ENCODE results near the gene PSMA4. TPM values are rescaled to one million over a fixed set of nuclear protein-coding genes. Genes with fewer than 3 reads are reported as not detected.

The PSMA4 gene
- total RNA-seq, 1 experiment from 2014 or later, result 276 TPM

DNA sequence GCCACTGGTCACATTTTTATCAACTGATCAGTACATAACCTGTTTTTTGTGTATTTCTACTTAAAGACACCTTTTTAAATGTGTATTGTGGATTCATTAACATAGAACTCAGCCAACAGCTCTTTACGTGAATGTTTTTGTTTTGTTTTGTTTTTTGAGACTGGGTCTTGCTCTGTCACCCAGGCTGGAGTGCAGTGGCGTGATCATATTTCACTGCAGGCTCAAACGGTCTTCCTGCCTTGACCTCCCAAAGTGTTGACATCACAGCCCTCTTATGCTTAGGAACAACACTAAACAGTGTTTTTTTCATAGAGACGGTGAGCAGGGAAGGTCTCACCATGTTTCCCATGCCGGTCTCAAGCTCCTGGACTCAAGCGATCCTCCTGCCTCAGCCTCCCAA, 9.9 kb downstream of the PSMA4 start:
- Mint-ChIP-seq H3K36me3 (ENCODE audit: insufficient read depth, unreplicated experiment) (peaks cover 35% of the 10 kb centered on the region), H3K27ac (ENCODE audit: unreplicated experiment) (no peak overlapping the region), H3K9me3 (ENCODE audit: unreplicated experiment) (no peaks in the 10 kb centered on the region), H3K27me3 (ENCODE audit: insufficient read depth, unreplicated experiment) (no peaks in the 10 kb centered on the region), H3K4me1 (ENCODE audit: low read depth, unreplicated experiment) (no peaks in the 10 kb centered on the region), H3K4me3 (ENCODE audit: unreplicated experiment) (no peak overlapping the region)
- TF ChIP-seq, protein P1, sequence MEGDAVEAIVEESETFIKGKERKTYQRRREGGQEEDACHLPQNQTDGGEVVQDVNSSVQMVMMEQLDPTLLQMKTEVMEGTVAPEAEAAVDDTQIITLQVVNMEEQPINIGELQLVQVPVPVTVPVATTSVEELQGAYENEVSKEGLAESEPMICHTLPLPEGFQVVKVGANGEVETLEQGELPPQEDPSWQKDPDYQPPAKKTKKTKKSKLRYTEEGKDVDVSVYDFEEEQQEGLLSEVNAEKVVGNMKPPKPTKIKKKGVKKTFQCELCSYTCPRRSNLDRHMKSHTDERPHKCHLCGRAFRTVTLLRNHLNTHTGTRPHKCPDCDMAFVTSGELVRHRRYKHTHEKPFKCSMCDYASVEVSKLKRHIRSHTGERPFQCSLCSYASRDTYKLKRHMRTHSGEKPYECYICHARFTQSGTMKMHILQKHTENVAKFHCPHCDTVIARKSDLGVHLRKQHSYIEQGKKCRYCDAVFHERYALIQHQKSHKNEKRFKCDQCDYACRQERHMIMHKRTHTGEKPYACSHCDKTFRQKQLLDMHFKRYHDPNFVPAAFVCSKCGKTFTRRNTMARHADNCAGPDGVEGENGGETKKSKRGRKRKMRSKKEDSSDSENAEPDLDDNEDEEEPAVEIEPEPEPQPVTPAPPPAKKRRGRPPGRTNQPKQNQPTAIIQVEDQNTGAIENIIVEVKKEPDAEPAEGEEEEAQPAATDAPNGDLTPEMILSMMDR (IDR thresholded peaks at IDR 0.05; ENCODE audit: insufficient read depth in 1 of 2, low read depth in 1 of 2, low read length in 1 of 2, severe bottlenecking in 1 of 2, unreplicated experiment in 1 of 2), result no peak
- Histone ChIP-seq H3K4me3 (ENCODE audit: low read depth, low read length) (no peak overlapping the region), H3K9me3 (no peaks in the 10 kb centered on the region), H3K27me3 (replicated peaks; ENCODE audit: control insufficient read depth, insufficient read depth, low read length) (no peaks in the 10 kb centered on the region), H3K36me3 (ENCODE audit: control insufficient read depth, insufficient read depth, low read length) (peaks cover 1% of the 10 kb centered on the region), H3K4me1 (no peaks in the 10 kb centered on the region)
- intact Hi-C loops (cut with micrococcal nuclease; ENCODE audit: unreplicated experiment), result no loop called here
- POLR2A ChIA-PET, result no interaction called here
- no peak for DNase-seq
- no TSS peak for BruUV-seq (replicated peaks)
- CTCF ChIA-PET, result no interaction called here

DNA sequence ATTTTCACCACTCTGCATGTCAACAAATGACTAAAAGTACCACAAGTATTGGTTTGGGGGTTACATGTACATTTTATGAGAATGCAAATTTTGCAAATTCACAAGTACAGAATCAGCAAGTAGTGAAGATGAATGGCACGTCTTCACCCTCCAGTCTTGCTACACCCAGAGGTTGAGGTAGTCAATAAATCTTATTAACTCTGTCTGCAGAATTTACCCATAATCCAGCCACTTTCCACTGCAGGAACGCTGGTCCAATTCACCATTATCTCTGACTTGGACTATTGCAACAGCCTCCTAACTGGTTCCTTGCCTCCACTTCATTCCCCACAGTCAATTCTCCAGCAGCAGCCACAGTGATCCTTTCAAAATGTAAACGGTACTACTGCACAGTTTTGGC, 10.6 kb downstream of the PSMA4 start:
- no peak for DNase-seq
- H3K36me3 Mint-ChIP-seq (ENCODE audit: insufficient read depth, unreplicated experiment), result peaks cover 29% of the 10 kb centered on the region
- H3K27ac Mint-ChIP-seq (ENCODE audit: unreplicated experiment), result no peak overlapping the region
- Histone ChIP-seq H3K9me3 (no peaks in the 10 kb centered on the region), H3K4me3 (ENCODE audit: low read depth, low read length) (no peak overlapping the region), H3K4me1 (no peaks in the 10 kb centered on the region), H3K27me3 (replicated peaks; ENCODE audit: control insufficient read depth, insufficient read depth, low read length) (no peaks in the 10 kb centered on the region), H3K36me3 (ENCODE audit: control insufficient read depth, insufficient read depth, low read length) (peaks cover 1% of the 10 kb centered on the region)
- H3K4me3 Mint-ChIP-seq (ENCODE audit: unreplicated experiment), result no peak overlapping the region
- no peaks in the 10 kb centered on the region for H3K4me1 Mint-ChIP-seq (ENCODE audit: low read depth, unreplicated experiment)
- TF ChIP-seq, protein P1 (IDR thresholded peaks at IDR 0.05; ENCODE audit: insufficient read depth in 1 of 2, low read depth in 1 of 2, low read length in 1 of 2, severe bottlenecking in 1 of 2, unreplicated experiment in 1 of 2), result no peak
- H3K9me3 Mint-ChIP-seq (ENCODE audit: unreplicated experiment), result no peaks in the 10 kb centered on the region
- ChIA-PET POLR2A (no interaction called here), CTCF (no interaction called here)
- BruUV-seq (replicated peaks), result no TSS peak
- intact Hi-C loops (cut with micrococcal nuclease; ENCODE audit: unreplicated experiment), result no loop called here
- H3K27me3 Mint-ChIP-seq (ENCODE audit: insufficient read depth, unreplicated experiment), result no peaks in the 10 kb centered on the region

DNA sequence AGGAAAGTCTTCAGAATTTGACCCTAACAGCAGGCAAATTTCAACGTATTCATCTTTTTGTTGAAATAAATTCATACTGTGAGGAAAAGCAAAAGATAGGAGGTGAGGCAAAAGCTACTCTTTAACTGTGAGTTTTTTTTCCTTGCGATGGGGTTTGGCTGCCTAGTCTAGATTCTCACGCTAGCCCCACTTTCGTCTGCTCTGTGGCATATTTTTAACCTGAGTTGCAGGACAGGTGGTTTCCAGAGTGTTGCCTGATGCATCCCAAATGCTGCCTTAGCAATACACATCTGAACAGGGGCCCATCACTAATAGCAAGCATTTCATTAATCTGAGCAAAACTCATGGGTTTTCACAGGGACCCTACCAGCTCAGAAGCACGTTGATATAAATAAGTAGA, 11.7 kb downstream of the PSMA4 start:
- CTCF ChIA-PET, result no interaction called here

More for the DNA sequence above, 11.7 kb downstream of the PSMA4 start:
- H3K27ac Mint-ChIP-seq (ENCODE audit: unreplicated experiment), result no peak overlapping the region
- Histone ChIP-seq H3K36me3 (ENCODE audit: control insufficient read depth, insufficient read depth, low read length) (peaks cover 1% of the 10 kb centered on the region), H3K27me3 (replicated peaks; ENCODE audit: control insufficient read depth, insufficient read depth, low read length) (no peaks in the 10 kb centered on the region), H3K4me1 (no peaks in the 10 kb centered on the region), H3K9me3 (no peaks in the 10 kb centered on the region), H3K4me3 (ENCODE audit: low read depth, low read length) (no peak overlapping the region)
- no peaks in the 10 kb centered on the region for H3K9me3 Mint-ChIP-seq (ENCODE audit: unreplicated experiment)
- H3K27me3 Mint-ChIP-seq (ENCODE audit: insufficient read depth, unreplicated experiment), result no peaks in the 10 kb centered on the region
- intact Hi-C loops (cut with micrococcal nuclease; ENCODE audit: unreplicated experiment), result no loop called here
- no peak for DNase-seq
- H3K36me3 Mint-ChIP-seq (ENCODE audit: insufficient read depth, unreplicated experiment), result peaks cover 19% of the 10 kb centered on the region
- TF ChIP-seq, protein P1 (IDR thresholded peaks at IDR 0.05; ENCODE audit: insufficient read depth in 1 of 2, low read depth in 1 of 2, low read length in 1 of 2, severe bottlenecking in 1 of 2, unreplicated experiment in 1 of 2), result no peak
- BruUV-seq (replicated peaks), result no TSS peak
- no peaks in the 10 kb centered on the region for H3K4me1 Mint-ChIP-seq (ENCODE audit: low read depth, unreplicated experiment)
- no peak overlapping the region for H3K4me3 Mint-ChIP-seq (ENCODE audit: unreplicated experiment)
- POLR2A ChIA-PET, result interaction anchor here (0.8 kb wide), 1 partner anchor 12 kb away, joined by 3 read pairs; the partner anchor contains the start of gene PSMA4
